HFFc6 (cell line): ENCODE measurements around the gene ITGB7. TPM values are rescaled to one million over a fixed set of nuclear protein-coding genes. Genes with fewer than 3 reads are reported as not detected.
"Not testable (repeated sequence)": the region's sequence is repeated elsewhere in the genome, so short reads cannot be mapped to it uniquely, and the experiment has no call there.

Experiments
- DNase-seq: peaks from one replicate; pipeline ENCODE4 v3.0.0-alpha.2; 2018
- H3K27ac Mint-ChIP-seq: 2 replicates; pipeline ENCODE4 v1.8.0; 2020; ENCODE audit warnings: mild to moderate bottlenecking, mixed read lengths
- H3K27me3 Mint-ChIP-seq: 2 replicates; pipeline ENCODE4 v1.8.0; 2021; ENCODE audit warnings: mild to moderate bottlenecking, moderate library complexity, mixed read lengths; ENCODE audit not compliant: insufficient read depth
- H3K36me3 Mint-ChIP-seq: 2 replicates; pipeline ENCODE4 v1.8.0; 2021; ENCODE audit warnings: low read depth, mixed read lengths
- H3K4me1 Mint-ChIP-seq: 2 replicates; pipeline ENCODE4 v1.8.0; 2020; ENCODE audit warnings: low read depth, mixed read lengths
- H3K4me3 Mint-ChIP-seq: 2 replicates; pipeline ENCODE4 v1.8.0; 2020; ENCODE audit warnings: mild to moderate bottlenecking, moderate library complexity, mixed read lengths
- H3K9me3 Mint-ChIP-seq: 2 replicates; pipeline ENCODE4 v1.8.0; 2020; ENCODE audit warnings: mild to moderate bottlenecking, mixed read lengths
- total RNA-seq, 6 experiments: library from RNA; stranded (reverse); fragmentation: NEBNext Ultra II Directional; extraction: Animal tissue kit (Norgen Biotek cat#: 25700); gene quantifications; 2 replicates in 1 of 6; 3 replicates in 5 of 6; pipeline ENCODE4 v1.2.3, GENCODE V29; 2021
- TF ChIP-seq, protein P1 (sequence below): fragments of 200-600 bp; sonication (generic); IDR thresholded peaks from 2 replicates; pipeline ENCODE4 v1.5.0; 2021; ENCODE audit warnings: antibody characterized with exemption, mild to moderate bottlenecking

Gene ITGB7
- total RNA-seq, 6 experiments from 2014 or later, result 0.35 to 1.5 (median 0.93) TPM

DNA sequence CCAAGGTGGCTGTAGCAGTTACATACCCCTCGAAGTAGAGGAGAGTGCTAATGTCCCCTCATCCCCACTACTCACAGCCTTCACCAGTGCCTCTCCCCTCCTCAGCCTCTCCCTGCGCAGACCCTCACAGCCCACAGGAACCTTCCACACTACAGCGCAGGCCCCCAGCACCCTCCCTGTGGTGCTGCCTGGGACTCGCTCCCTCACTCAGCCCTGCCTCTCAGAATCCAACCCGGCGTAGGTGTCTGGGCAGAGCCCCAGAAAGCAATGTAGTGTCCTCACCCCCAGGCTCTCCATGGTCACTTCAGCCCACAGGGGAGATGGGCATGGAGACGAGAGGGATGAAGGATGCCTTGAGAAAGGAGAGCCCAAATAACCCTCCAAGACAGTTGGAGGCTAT, 37.4 kb downstream of the ITGB7 start:
- Mint-ChIP-seq H3K9me3 (no peaks in the 10 kb centered on the region), H3K27ac (no peak overlapping the region), H3K4me1 (peaks cover 47% of the 10 kb centered on the region), H3K4me3 (no peak overlapping the region), H3K36me3 (peaks cover 8% of the 10 kb centered on the region), H3K27me3 (no peaks in the 10 kb centered on the region)
- TF ChIP-seq, protein P1, sequence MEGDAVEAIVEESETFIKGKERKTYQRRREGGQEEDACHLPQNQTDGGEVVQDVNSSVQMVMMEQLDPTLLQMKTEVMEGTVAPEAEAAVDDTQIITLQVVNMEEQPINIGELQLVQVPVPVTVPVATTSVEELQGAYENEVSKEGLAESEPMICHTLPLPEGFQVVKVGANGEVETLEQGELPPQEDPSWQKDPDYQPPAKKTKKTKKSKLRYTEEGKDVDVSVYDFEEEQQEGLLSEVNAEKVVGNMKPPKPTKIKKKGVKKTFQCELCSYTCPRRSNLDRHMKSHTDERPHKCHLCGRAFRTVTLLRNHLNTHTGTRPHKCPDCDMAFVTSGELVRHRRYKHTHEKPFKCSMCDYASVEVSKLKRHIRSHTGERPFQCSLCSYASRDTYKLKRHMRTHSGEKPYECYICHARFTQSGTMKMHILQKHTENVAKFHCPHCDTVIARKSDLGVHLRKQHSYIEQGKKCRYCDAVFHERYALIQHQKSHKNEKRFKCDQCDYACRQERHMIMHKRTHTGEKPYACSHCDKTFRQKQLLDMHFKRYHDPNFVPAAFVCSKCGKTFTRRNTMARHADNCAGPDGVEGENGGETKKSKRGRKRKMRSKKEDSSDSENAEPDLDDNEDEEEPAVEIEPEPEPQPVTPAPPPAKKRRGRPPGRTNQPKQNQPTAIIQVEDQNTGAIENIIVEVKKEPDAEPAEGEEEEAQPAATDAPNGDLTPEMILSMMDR, result no peak
- no peak for DNase-seq

DNA sequence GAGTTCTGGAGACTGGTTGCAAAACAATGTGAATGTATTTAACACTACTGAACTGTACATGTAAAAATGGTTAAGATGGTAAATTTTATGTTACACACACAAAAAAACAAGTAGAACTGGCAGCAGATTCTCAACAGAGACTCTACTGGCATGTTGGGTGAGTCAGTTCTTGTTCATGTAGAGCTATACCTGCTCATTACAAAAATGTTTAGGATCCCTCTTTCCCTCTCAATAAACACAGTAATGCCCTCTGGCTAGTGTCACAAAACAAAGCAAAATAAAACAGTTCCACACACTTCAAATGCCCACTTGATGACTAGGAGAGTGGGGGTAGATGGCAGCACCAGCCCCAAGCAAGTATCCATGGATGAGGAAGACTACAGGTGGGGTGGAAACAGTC, 40.2 kb downstream of the ITGB7 start:
- Mint-ChIP-seq H3K4me1 (peaks cover 24% of the 10 kb centered on the region), H3K9me3 (no peaks in the 10 kb centered on the region), H3K36me3 (peaks cover 11% of the 10 kb centered on the region), H3K27ac (no peak overlapping the region), H3K4me3 (no peak overlapping the region), H3K27me3 (no peaks in the 10 kb centered on the region)
- no peak for DNase-seq
- TF ChIP-seq, protein P1, result no peak

DNA sequence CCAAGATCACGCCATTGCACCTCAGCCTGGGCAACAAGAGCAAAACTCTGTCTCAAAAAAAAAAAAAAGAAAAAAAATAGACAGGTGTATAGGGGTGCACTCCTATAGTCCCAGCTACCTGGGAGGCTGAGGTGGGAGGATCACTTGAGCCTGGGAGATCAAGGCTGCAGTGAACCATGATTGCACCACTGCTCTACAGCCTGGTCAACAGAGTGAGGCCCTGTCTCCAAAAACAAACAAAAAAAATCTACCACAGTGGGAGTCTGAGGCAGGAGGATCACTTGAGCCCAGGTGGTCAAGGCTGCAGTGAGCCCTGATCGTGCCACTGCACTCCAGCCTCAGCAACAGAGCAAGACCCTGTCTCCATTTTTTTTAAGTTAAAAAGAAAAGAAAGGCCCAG, 44.0 kb downstream of the ITGB7 start:
- Mint-ChIP-seq H3K4me1 (peaks cover 20% of the 10 kb centered on the region), H3K36me3 (peaks cover 12% of the 10 kb centered on the region)
- H3K4me3 Mint-ChIP-seq, DNase-seq, H3K27me3 Mint-ChIP-seq, H3K9me3 Mint-ChIP-seq, H3K27ac Mint-ChIP-seq: not testable (repeated sequence)

DNA sequence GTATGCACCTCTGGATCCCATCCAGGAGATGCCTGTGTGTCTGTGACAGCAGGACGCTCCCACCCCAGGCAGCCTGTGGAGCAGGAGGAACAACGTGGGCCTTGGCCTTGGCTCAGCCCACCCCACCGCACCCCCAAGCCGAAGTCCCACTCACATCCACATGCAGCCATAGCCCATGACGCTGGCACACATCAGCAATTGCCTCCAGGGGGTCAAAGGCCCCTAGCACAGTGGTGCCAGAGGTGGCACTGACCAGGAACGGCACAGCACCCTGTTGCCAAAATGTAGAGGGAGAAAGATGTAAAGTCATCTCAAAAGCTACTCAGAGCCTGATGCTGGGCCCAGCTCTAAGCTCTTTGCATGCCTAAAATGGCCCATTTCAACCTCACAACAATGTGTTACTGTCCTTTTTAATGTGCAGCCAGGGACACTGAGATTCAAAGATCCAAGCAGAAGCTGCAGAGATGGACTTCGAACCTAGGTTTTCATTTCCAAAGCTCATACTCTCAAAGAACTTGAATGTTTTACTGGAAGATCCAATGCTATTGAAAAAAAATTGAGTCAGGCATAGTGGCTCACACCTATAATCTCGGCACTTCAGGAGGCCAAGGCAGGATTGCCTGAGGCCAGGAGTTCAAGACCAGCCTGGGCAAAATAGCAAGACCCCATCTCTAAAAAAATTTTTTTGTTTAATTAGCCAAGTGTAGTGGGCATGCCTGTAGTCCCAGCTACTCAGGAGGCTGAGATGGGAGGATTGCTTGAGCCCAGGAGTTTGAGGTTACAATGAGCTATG, 45.7 kb downstream of the ITGB7 start:
- TF ChIP-seq, protein P1, result no peak
- no peak overlapping the region for H3K27ac Mint-ChIP-seq
- H3K4me1 Mint-ChIP-seq, result peaks cover 8% of the 10 kb centered on the region
- no peaks in the 10 kb centered on the region; the same call in 1 of the 2 replicates for H3K27me3 Mint-ChIP-seq
- no peaks in the 10 kb centered on the region for H3K9me3 Mint-ChIP-seq
- no peak for DNase-seq
- peaks cover 12% of the 10 kb centered on the region for H3K36me3 Mint-ChIP-seq
- no peak overlapping the region for H3K4me3 Mint-ChIP-seq

DNA sequence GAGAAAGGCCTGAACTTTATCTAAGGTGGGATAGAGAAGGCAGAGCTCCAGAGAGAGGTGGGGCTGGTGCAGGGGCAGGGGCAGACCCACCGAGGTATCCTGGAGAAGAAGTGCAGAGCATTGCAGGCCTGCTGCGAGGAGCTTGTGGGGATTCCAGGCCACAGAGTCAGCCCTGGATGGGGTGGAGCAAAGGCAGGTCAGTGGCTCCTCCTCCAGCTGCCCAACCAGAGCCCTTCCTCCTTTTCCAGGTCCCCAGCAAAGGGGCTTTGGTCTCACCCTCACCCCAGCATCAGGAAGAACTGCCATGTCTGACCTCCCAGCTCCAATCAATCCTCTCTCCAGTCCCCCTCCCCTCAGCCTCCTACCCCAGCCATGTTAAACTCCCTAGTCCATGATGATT, 46.4 kb downstream of the ITGB7 start:
- TF ChIP-seq, protein P1, result no peak
- Mint-ChIP-seq H3K4me1 (peaks cover 10% of the 10 kb centered on the region), H3K4me3 (no peak overlapping the region), H3K27me3 (no peaks in the 10 kb centered on the region; the same call in 1 of the 2 replicates), H3K27ac (no peak overlapping the region), H3K9me3 (no peaks in the 10 kb centered on the region), H3K36me3 (peaks cover 12% of the 10 kb centered on the region)
- no peak for DNase-seq

DNA sequence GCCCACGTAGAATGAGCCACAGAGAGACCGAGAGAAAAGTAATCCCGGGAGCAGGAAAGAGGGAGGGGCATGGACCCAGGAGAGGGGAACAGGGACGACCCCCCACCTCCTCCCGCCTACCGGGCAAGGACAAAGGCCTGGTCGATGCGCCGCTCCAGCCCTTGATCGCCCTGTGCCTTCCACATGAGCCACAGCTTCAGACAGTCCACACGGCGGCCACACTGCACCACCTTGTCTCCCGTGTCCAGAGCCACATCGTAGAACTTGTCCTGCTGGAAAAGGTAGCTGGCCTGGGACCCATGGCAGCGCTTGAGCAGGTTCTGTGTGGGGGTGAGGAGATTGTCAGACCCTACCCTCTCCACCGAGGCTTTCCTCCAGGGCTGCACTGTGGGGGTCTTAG, 47.1 kb downstream of the ITGB7 start:
- TF ChIP-seq, protein P1, result no peak
- Mint-ChIP-seq H3K9me3 (no peaks in the 10 kb centered on the region), H3K27me3 (no peaks in the 10 kb centered on the region; the same call in 1 of the 2 replicates), H3K4me3 (no peak overlapping the region), H3K4me1 (peaks cover 13% of the 10 kb centered on the region), H3K36me3 (peaks cover 12% of the 10 kb centered on the region), H3K27ac (no peak overlapping the region)
- DNase-seq, result no peak
